Activated CD4-positive, alpha-beta T cell treated with anti-CD3 and anti-CD28 coated beads for 36 hours (primary cell): Measurements from ENCODE around the gene APOBEC3A. TPM values are rescaled to one million over a fixed set of nuclear protein-coding genes. Genes with fewer than 3 reads are reported as not detected.
"Not testable (repeated sequence)": the region's sequence is repeated elsewhere in the genome, so short reads cannot be mapped to it uniquely, and the experiment has no call there.

Source experiments
- ATAC-seq: fragments of 200-7000 bp; cut with Tn5 transposase; one replicate; pipeline ENCODE4 v1.10.0; 2021; ENCODE audit warnings: mild to moderate bottlenecking, moderate library complexity
- CTCF ChIA-PET: fragments of 350-600 bp; sonication (Branson Sonifier 250); formaldehyde crosslinking; loops from one replicate; lab custom pipeline; 2021; ENCODE audit warnings: antibody characterized with exemption; lab: Charles Lee
- POLR2A ChIA-PET: fragments of 350-600 bp; sonication (Branson Sonifier 250); formaldehyde crosslinking; loops from one replicate; lab custom pipeline; 2021; ENCODE audit warnings: antibody characterized with exemption, inconsistent platforms; lab: Charles Lee
- DNase-seq: peaks from one replicate; pipeline ENCODE4 v3.0.0-alpha.2; 2020
- H3K27ac Mint-ChIP-seq: one replicate; pipeline ENCODE4 v1.8.0; 2021; ENCODE audit warnings: mixed read lengths
- H3K27me3 Mint-ChIP-seq: one replicate; pipeline ENCODE4 v1.8.0; 2021; ENCODE audit warnings: mixed read lengths
- H3K36me3 Mint-ChIP-seq: one replicate; pipeline ENCODE4 v1.8.0; 2021; ENCODE audit warnings: low read depth, mixed read lengths
- H3K4me1 Mint-ChIP-seq: one replicate; pipeline ENCODE4 v1.8.0; 2021; ENCODE audit warnings: mixed read lengths
- H3K4me3 Mint-ChIP-seq: one replicate; pipeline ENCODE4 v1.8.0; 2021; ENCODE audit warnings: mild to moderate bottlenecking, moderate library complexity, mixed read lengths
- H3K9me3 Mint-ChIP-seq: one replicate; pipeline ENCODE4 v1.8.0; 2021; ENCODE audit warnings: low read depth, mixed read lengths
- intact Hi-C, 2 experiments: fragments of 100-400 bp; cut with DNase I in 1 of 2; cut with micrococcal nuclease in 1 of 2; formaldehyde crosslinking; loops; one replicate each; pipeline versions ENCODE4 v1.14.2 to v1.15.1; 2022 to 2024; cut with DNase I, micrococcal nuclease
- total RNA-seq, 2 experiments: library from RNA; stranded (reverse); gene quantifications; one replicate each; pipeline ENCODE4 v1.2.3, GENCODE V29; 2021

The APOBEC3A gene
- total RNA-seq, 2 experiments from 2014 or later: not detected

GRCh38 chr22:38981992-38982927 lies 24.9 kb downstream of the APOBEC3A start, which contains the start of gene APOBEC3B:
APOBEC3B (plus strand) TSS chr22:38982347; CDS start chr22:38982454, 107 bp downstream.
- Mint-ChIP-seq H3K27me3 (peaks cover 3% of the 10 kb centered on the region), H3K27ac (peak within 1 kb of the TSS; percentile 74), H3K36me3 (peaks cover 10% of the 10 kb centered on the region), H3K4me3 (peak within 1 kb of the TSS; percentile 55), H3K4me1 (peaks cover 53% of the 10 kb centered on the region), H3K9me3 (peaks cover 8% of the 10 kb centered on the region)
- ATAC-seq (peak; percentile 57), DNase-seq (peak; percentile 82)
- CTCF ChIA-PET: interaction anchor here (0.5 to 3.8 kb wide), 8 partner anchors 8 to 141 kb away, joined by 3 to 22 read pairs (median 3); partner anchors contain the start of gene CBX6
- POLR2A ChIA-PET: interaction anchor here (0.8 to 0.9 kb wide), 2 partner anchors 41 to 337 kb away, joined by 3 to 4 read pairs; partner anchors contain the start of gene RPL3
- intact Hi-C loops: no loop called here

- Mint-ChIP-seq H3K9me3 (peaks cover 8% of the 10 kb centered on the region), H3K4me1 (peaks cover 71% of the 10 kb centered on the region), H3K36me3 (peaks cover 10% of the 10 kb centered on the region), H3K4me3 (no peak overlapping the region), H3K27me3 (peaks cover 2% of the 10 kb centered on the region), H3K27ac (peak overlapping the region; percentile 39)
- ATAC-seq (no peak), DNase-seq (no peak)
- intact Hi-C loops: no loop called here
- ChIA-PET POLR2A (interaction anchor here (0.6 to 1.4 kb wide), 3 partner anchors 43 to 112 kb away, joined by 3 to 7 read pairs (median 7); partner anchors contain the start of gene CBX6), CTCF (interaction anchor here (0.7 to 3.8 kb wide), 7 partner anchors 10 to 192 kb away, joined by 3 to 22 read pairs (median 3); partner anchors contain the start of gene CBX6)
Observed at GRCh38 chr22:38984224-38984623, 26.8 kb downstream of the APOBEC3A start.

GRCh38 chr22:38984784-38985757 lies 27.7 kb downstream of the APOBEC3A start:
- ChIA-PET CTCF (interaction anchor here (0.6 to 3.8 kb wide), 8 partner anchors 11 to 216 kb away, joined by 3 to 22 read pairs (median 3); partner anchors contain the start of gene CBX6), POLR2A (interaction anchor here (0.7 to 1.4 kb wide), 6 partner anchors 44 to 332 kb away, joined by 3 to 7 read pairs (median 4); partner anchors contain the start of gene CBX6)
- intact Hi-C loops: loop anchor here (1.0 to 5.0 kb wide), 10 partner anchors 18 to 278 kb away; partner anchors contain the start of genes APOBEC3D (in 1 of the 2), DNAL4 (in 1 of the 2), GTPBP1 (in 1 of the 2) and SUN2 (in 1 of the 2)
- peak; percentile 88 for ATAC-seq
- not testable (repeated sequence) for H3K27me3 Mint-ChIP-seq, H3K9me3 Mint-ChIP-seq, H3K36me3 Mint-ChIP-seq
- peak; percentile 93 for DNase-seq
- H3K4me1 Mint-ChIP-seq: peaks cover 77% of the 10 kb centered on the region
- H3K27ac Mint-ChIP-seq: peak overlapping the region; percentile 91
- peak overlapping the region; percentile 28 for H3K4me3 Mint-ChIP-seq

- intact Hi-C loops: loop anchor here in 1 of 2 experiments (5.0 kb wide), 2 partner anchors 229 to 279 kb away; partner anchors contain the start of genes GTPBP1 and SUN2
- Mint-ChIP-seq H3K36me3 (peaks cover 10% of the 10 kb centered on the region), H3K4me3 (no peak overlapping the region), H3K4me1 (peaks cover 73% of the 10 kb centered on the region), H3K27me3 (peaks cover 2% of the 10 kb centered on the region), H3K27ac (peak overlapping the region; percentile 37), H3K9me3 (peaks cover 8% of the 10 kb centered on the region)
- DNase-seq: no peak
- no peak for ATAC-seq
- ChIA-PET POLR2A (no interaction called here), CTCF (interaction anchor here (0.7 kb wide), 1 partner anchor 329 kb away, joined by 3 read pairs; no protein-coding TSS in a partner anchor)
Observed at GRCh38 chr22:38986629-38987028, 29.2 kb downstream of the APOBEC3A start.

GRCh38 chr22:38987171-38987895 lies 29.9 kb downstream of the APOBEC3A start:
- DNase-seq (peak; percentile 64), ATAC-seq (peak; percentile 24)
- ChIA-PET POLR2A (interaction anchor here (0.6 kb wide), 1 partner anchor 36 kb away, joined by 7 read pairs; no protein-coding TSS in a partner anchor), CTCF (interaction anchor here (0.6 to 0.7 kb wide), 2 partner anchors 115 to 329 kb away, joined by 3 read pairs; partner anchors contain the start of gene CBX6)
- Mint-ChIP-seq H3K4me3 (peak overlapping the region; percentile 8), H3K27me3 (no peaks in the 10 kb centered on the region), H3K27ac (peak overlapping the region; percentile 84), H3K4me1 (peaks cover 66% of the 10 kb centered on the region), H3K9me3 (peaks cover 8% of the 10 kb centered on the region), H3K36me3 (peaks cover 10% of the 10 kb centered on the region)
- intact Hi-C loops: loop anchor here in 1 of 2 experiments (5.0 kb wide), 2 partner anchors 230 to 280 kb away; partner anchors contain the start of genes GTPBP1 and SUN2

- no peak for ATAC-seq
- H3K27ac Mint-ChIP-seq: no peak overlapping the region
- peaks cover 3% of the 10 kb centered on the region for H3K27me3 Mint-ChIP-seq
- intact Hi-C loops: loop anchor here in 1 of 2 experiments (5.0 kb wide), 2 partner anchors 232 to 282 kb away; partner anchors contain the start of genes GTPBP1 and SUN2
- no peak overlapping the region for H3K4me3 Mint-ChIP-seq
- CTCF ChIA-PET: no interaction called here
- peaks cover 58% of the 10 kb centered on the region for H3K4me1 Mint-ChIP-seq
- peaks cover 2% of the 10 kb centered on the region for H3K36me3 Mint-ChIP-seq
- POLR2A ChIA-PET: no interaction called here
- DNase-seq: peak; percentile 34
- peaks cover 1% of the 10 kb centered on the region for H3K9me3 Mint-ChIP-seq
Observed at GRCh38 chr22:38989466-38989865, 32.1 kb downstream of the APOBEC3A start.

GRCh38 chr22:38992871-38993371 lies 35.5 kb downstream of the APOBEC3A start:
- DNase-seq, H3K36me3 Mint-ChIP-seq, H3K27ac Mint-ChIP-seq, H3K9me3 Mint-ChIP-seq, H3K4me3 Mint-ChIP-seq, intact Hi-C loops, H3K27me3 Mint-ChIP-seq: not testable (repeated sequence)
- CTCF ChIA-PET: interaction anchor here (1.4 kb wide), 1 partner anchor 10 kb away, joined by 5 read pairs; no protein-coding TSS in a partner anchor
- peaks cover 26% of the 10 kb centered on the region for H3K4me1 Mint-ChIP-seq
- POLR2A ChIA-PET: interaction anchor here (0.6 kb wide), 1 partner anchor 194 kb away, joined by 3 read pairs; no protein-coding TSS in a partner anchor
- ATAC-seq: peak; percentile 57

- Mint-ChIP-seq H3K27ac (no peak overlapping the region), H3K27me3 (peaks cover 3% of the 10 kb centered on the region), H3K4me1 (peaks cover 7% of the 10 kb centered on the region), H3K36me3 (no peaks in the 10 kb centered on the region), H3K9me3 (peaks cover 4% of the 10 kb centered on the region), H3K4me3 (no peak overlapping the region)
- no peak for DNase-seq
- CTCF ChIA-PET: interaction anchor here (1.1 kb wide), 1 partner anchor 69 kb away, joined by 4 read pairs; no protein-coding TSS in a partner anchor
- POLR2A ChIA-PET: no interaction called here
- intact Hi-C loops: no loop called here
- ATAC-seq: no peak
Observed at GRCh38 chr22:38996105-38996504, 38.7 kb downstream of the APOBEC3A start.

GRCh38 chr22:38997518-38997917 lies 40.1 kb downstream of the APOBEC3A start:
- H3K4me1 Mint-ChIP-seq: peaks cover 7% of the 10 kb centered on the region
- no peak overlapping the region for H3K27ac Mint-ChIP-seq
- intact Hi-C loops: no loop called here
- CTCF ChIA-PET: interaction anchor here (1.1 kb wide), 1 partner anchor 70 kb away, joined by 4 read pairs; no protein-coding TSS in a partner anchor
- DNase-seq (no peak), ATAC-seq (no peak)
- peaks cover 3% of the 10 kb centered on the region for H3K27me3 Mint-ChIP-seq
- no peak overlapping the region for H3K4me3 Mint-ChIP-seq
- H3K9me3 Mint-ChIP-seq: peaks cover 4% of the 10 kb centered on the region
- H3K36me3 Mint-ChIP-seq: no peaks in the 10 kb centered on the region
- POLR2A ChIA-PET: no interaction called here
